Testis (tissue), 3 donors: ENCODE measurements around the gene PRPH2. TPM values are rescaled to one million over a fixed set of nuclear protein-coding genes. Genes with fewer than 3 reads are reported as not detected.

Experiments used
- DNase-seq: peaks from one replicate; pipeline ENCODE4 v3.0.0-alpha.2; 2019
- H3K27ac ChIP-seq, 2 donors: fragments of 200-600 bp; sonication (generic); one replicate each; pipeline ENCODE4 v1.5.1; 2019
- H3K27me3 ChIP-seq: fragments of 200-600 bp; sonication (generic); one replicate; pipeline ENCODE4 v1.5.1; 2019
- H3K36me3 ChIP-seq: fragments of 200-600 bp; sonication (generic); one replicate; pipeline ENCODE4 v1.5.1; 2017; ENCODE audit warnings: low read depth; ENCODE audit errors: missing control alignments
- H3K4me1 ChIP-seq: fragments of 200-600 bp; sonication (generic); one replicate; pipeline ENCODE4 v1.5.1; 2019
- H3K4me3 ChIP-seq, 2 donors: fragments of 200-600 bp; sonication (generic); one replicate each; pipeline ENCODE4 v1.5.1; 2017 to 2019
- H3K9me3 ChIP-seq: fragments of 200-600 bp; sonication (generic); one replicate; pipeline ENCODE4 v1.5.1; 2017
- CTCF ChIP-seq, 3 experiments: fragments of 450-650 bp in 2 of 3; fragments of 200-600 bp in 1 of 3; sonication (generic) in 1 of 3; IDR thresholded peaks; one replicate each; pipeline ENCODE4 v1.5.1; 2016 to 2019; ENCODE audit warnings: antibody characterized with exemption in 3 of 3, mild to moderate bottlenecking in 2 of 3, moderate library complexity in 1 of 3
- POLR2A ChIP-seq: fragments of 450-650 bp; IDR thresholded peaks from one replicate; pipeline ENCODE4 v1.6.1; 2017; ENCODE audit warnings: antibody characterized with exemption, mild to moderate bottlenecking, moderate library complexity
- WGBS, 2 donors: methylation state at CpG; one replicate each; pipeline ENCODE4 v1.1.5; 2018; 5-methylcytosine and 5-hydroxymethylcytosine counted together
- intact Hi-C: fragments of 100-400 bp; cut with DNase I; formaldehyde crosslinking; loops from one replicate; pipeline ENCODE4 v1.15.1; 2023; ENCODE audit warnings: low total_unique reads
- polyA plus RNA-seq: library from polyadenylated mRNA; stranded (reverse); fragments of 350-450 nt; fragmentation: Illumina TruSeq; extraction: RNeasy Lipid Tissue Mini Kit (QIAGEN cat#74804); gene quantifications from one replicate; pipeline ENCODE4 v1.2.3, GENCODE V29; 2014; ENCODE audit warnings: low read depth, low replicate concordance; ENCODE audit not compliant: insufficient read depth
- total RNA-seq, 2 donors: library from RNA; depleted of rRNA; stranded (reverse); fragments of >200 nt; gene quantifications; one replicate each; pipeline ENCODE4 v1.2.3, GENCODE V29; 2016

Gene PRPH2
- total and polyA plus RNA-seq, 3 donors from 2014 or later: 5.4 to 6.6 (median 6.0) TPM

DNA sequence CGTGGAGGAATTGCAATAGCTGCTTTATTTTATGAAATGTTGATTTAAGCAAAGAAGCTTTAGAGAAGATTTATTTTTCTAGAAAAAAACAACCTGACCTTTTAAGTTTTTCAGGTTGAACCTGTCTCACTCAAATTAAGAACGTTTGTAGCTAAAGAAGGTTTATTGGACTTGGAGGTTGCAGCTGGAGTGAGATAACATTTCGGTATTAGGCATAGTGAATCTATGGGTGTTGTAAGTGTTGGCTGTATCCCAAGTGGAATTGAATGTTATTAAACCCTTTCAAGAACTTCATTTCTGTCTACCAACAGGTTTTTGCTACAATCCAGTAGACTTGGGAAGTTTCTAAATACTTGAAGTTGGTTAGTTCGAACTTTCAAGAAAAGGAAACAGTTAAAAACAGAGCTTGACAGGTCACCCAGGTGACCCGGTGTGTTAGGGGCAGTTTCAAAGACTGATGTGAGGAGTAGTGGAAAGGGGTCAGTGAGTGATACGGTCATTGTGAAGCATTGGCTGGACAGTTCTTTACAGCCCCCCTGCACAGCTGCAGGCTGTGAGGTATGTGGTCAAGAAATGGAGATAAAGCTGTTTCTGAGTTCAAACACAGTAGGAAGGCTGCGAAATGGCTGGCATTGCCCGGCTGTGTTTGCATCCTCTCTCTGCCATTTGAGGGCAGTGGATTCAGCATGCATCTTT is 26.0 kb upstream of the PRPH2 start:
- H3K27ac ChIP-seq: peak overlapping the region in 1 of 2 donors; percentile 94
- DNase-seq: no peak
- no peaks in the 10 kb centered on the region for H3K36me3 ChIP-seq
- TF ChIP-seq CTCF (IDR thresholded peaks at IDR 0.05) (no peak), POLR2A (no peak)
- no peaks in the 10 kb centered on the region for H3K27me3 ChIP-seq
- intact Hi-C loops: loop anchor here (5.0 kb wide), 1 partner anchor 34 kb away; the partner anchor contains the start of gene BICRAL
- H3K9me3 ChIP-seq: no peaks in the 10 kb centered on the region
- WGBS, 2 donors: 33 to 34% methylated on average over 8 of the region's 8 CpGs
- H3K4me3 ChIP-seq: no peak overlapping the region
- H3K4me1 ChIP-seq: peaks cover 29% of the 10 kb centered on the region

GRCh38 chr6:42746463-42747391 is 24.3 kb upstream of the PRPH2 start:
- Histone ChIP-seq H3K36me3 (no peaks in the 10 kb centered on the region), H3K4me3 (peak overlapping the region; percentile 98 to 99), H3K27me3 (no peaks in the 10 kb centered on the region), H3K4me1 (peaks cover 29% of the 10 kb centered on the region), H3K27ac (peak overlapping the region; percentile 93 to 94), H3K9me3 (no peaks in the 10 kb centered on the region)
- 0 to 1% methylated on average over 51 to 55 of the region's 55 CpGs for WGBS, 2 donors
- intact Hi-C loops: loop anchor here (5.0 kb wide), 1 partner anchor 36 kb away; the partner anchor contains the start of gene BICRAL
- DNase-seq: peak; percentile 82
- no peak for TF ChIP-seq CTCF (IDR thresholded peaks at IDR 0.05)
- peak; percentile 16 for TF ChIP-seq POLR2A

GRCh38 chr6:42745640-42746462 is 23.5 kb upstream of the PRPH2 start, which contains the start of gene TBCC:
TSS of gene TBCC (minus strand) at chr6:42746103. CDS start at chr6:42746073, 30 bp downstream.
- 1% methylated on average over 38 to 57 of the region's 57 CpGs for WGBS, 2 donors
- H3K27me3 ChIP-seq: no peaks in the 10 kb centered on the region
- peaks cover 23% of the 10 kb centered on the region for H3K4me1 ChIP-seq
- H3K36me3 ChIP-seq: no peaks in the 10 kb centered on the region
- no peak for TF ChIP-seq CTCF (IDR thresholded peaks at IDR 0.05)
- TF ChIP-seq POLR2A: peak; percentile 74
- intact Hi-C loops: loop anchor here (5.0 kb wide), 1 partner anchor 36 kb away; the partner anchor contains the start of gene BICRAL
- H3K27ac ChIP-seq: peak within 1 kb of the TSS; percentile 93 to 94
- DNase-seq: peak; percentile 99
- H3K4me3 ChIP-seq: peak within 1 kb of the TSS; percentile 98 to 99
- H3K9me3 ChIP-seq: no peaks in the 10 kb centered on the region

DNA sequence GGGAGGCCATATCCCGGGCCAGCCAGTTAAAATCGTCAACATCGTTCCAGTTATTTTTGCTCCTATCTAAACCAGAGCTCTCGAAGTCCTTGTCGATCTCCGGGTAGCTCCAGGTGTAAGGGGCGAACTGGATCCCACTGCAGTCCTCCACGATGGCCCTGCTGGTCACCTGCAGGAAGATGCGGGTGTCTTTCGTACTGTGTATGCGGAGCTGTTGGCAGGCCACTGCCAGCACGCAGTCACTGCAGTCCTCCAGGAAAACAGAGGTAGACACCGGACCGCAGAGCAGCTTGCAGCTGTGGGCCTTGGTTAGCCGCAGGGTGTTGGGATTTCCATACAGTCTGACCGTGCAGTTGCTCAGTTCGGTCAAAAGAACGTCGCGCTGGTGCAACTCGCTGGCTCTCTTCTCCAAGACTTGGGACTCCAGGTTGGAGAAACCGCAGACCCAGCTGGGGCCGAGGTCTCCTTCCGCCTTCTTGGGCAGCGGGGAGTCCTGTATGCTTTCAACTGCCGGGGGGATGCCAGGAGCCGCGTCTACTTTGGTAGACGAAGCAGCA is 22.8 kb upstream of the PRPH2 start:
- peak overlapping the region; percentile 98 to 99 for H3K4me3 ChIP-seq
- DNase-seq: peak; percentile 35
- WGBS, 2 donors: 1% methylated on average over 14 to 25 of the region's 29 CpGs
- H3K27me3 ChIP-seq: no peaks in the 10 kb centered on the region
- peak overlapping the region; percentile 91 to 93 for H3K27ac ChIP-seq
- H3K36me3 ChIP-seq: no peaks in the 10 kb centered on the region
- intact Hi-C loops: loop anchor here (5.0 kb wide), 1 partner anchor 37 kb away; the partner anchor contains the start of gene BICRAL
- TF ChIP-seq POLR2A (no peak), CTCF (IDR thresholded peaks at IDR 0.05) (no peak)
- no peaks in the 10 kb centered on the region for H3K9me3 ChIP-seq
- H3K4me1 ChIP-seq: peaks cover 23% of the 10 kb centered on the region
